GM12801 (cell line): Measurements from ENCODE around the gene SEPTIN12.

Experiments used
- TF ChIP-seq, protein P1 (sequence below): IDR thresholded peaks from one replicate; pipeline ENCODE4 v1.5.1; 2011; ENCODE audit warnings: control low read depth; ENCODE audit not compliant: insufficient read length; ENCODE audit errors: extremely low read depth

SEPTIN12 gene

DNA sequence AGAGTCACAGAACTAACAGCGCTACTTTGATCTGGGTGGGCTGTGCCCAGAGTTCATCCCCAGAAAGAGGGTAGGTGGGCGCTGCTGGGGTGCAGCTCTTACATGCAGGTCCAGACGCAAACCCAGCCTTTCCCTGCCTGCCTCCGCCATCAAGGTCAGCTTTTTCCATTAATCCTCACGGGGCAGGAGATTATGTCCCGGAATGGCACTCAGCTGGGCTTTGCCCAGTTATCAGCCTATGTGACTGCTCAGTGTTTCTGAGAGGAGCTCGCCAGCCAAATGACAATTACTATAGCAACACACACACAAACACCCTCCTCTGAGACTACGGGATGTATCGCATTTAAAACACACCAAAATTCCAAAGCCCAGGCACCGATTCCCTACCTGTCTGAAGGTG is 38.8 kb upstream of the SEPTIN12 start:
- TF ChIP-seq, protein P1, sequence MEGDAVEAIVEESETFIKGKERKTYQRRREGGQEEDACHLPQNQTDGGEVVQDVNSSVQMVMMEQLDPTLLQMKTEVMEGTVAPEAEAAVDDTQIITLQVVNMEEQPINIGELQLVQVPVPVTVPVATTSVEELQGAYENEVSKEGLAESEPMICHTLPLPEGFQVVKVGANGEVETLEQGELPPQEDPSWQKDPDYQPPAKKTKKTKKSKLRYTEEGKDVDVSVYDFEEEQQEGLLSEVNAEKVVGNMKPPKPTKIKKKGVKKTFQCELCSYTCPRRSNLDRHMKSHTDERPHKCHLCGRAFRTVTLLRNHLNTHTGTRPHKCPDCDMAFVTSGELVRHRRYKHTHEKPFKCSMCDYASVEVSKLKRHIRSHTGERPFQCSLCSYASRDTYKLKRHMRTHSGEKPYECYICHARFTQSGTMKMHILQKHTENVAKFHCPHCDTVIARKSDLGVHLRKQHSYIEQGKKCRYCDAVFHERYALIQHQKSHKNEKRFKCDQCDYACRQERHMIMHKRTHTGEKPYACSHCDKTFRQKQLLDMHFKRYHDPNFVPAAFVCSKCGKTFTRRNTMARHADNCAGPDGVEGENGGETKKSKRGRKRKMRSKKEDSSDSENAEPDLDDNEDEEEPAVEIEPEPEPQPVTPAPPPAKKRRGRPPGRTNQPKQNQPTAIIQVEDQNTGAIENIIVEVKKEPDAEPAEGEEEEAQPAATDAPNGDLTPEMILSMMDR = no peak

DNA sequence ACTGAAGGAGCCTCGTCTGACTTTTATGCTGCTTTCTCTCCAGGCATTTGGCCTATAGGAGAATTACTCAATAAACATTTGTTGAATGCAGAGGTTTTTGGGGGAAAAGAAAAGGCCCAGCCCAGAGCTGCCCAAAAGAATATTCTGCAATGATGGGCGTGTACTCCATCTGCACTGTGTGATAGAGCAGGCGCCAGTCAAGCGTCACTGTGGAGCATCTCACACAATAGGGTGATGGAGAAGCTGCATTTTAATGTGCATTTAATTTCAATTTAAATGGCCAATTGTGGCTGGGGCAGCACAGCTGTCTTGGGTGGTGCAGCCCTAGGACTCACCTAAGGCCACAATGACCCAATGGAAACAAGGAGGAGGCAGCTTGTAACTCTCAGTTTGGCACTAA is 38.4 kb upstream of the SEPTIN12 start:
- TF ChIP-seq, protein P1 = no peak

DNA sequence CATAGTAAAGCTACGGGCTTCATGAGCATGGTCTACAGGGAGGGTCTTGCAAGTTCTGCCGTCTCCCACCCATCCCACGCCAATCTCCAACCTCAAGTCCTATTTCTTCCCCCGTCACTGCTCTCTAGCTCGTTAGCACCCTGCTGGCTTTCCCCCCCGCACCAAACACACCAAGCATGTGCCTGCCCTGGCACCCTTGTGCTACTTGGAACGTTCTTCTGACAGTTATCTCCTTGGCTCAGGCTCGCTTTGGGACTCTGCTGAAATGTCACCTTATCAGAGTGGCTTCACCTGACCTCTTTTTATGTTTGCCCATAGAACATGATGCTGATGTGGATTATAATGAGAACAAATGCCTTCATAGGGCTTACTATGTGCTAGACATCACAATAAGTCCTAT is 37.1 kb upstream of the SEPTIN12 start:
- TF ChIP-seq, protein P1 = no peak

DNA sequence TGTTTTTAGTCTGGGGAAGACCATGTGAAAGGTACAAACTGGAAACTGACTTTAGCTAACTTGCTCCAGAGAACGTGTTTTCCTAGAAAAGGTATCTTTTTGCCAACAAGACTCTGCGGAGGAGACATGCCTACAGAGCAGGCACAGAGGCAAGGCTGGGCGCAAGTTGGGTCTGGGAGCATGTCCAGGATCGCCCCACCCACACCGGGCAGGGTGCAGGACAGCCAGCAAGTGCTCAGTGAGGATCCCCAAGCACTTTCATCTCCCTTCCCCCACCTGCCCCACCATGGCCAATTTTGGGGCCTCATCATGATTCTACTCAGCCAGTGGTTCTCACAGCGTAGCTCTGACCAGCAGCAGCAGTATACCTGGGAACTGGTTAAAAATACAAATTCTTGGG is 32.5 kb upstream of the SEPTIN12 start:
- TF ChIP-seq, protein P1 = no peak

DNA sequence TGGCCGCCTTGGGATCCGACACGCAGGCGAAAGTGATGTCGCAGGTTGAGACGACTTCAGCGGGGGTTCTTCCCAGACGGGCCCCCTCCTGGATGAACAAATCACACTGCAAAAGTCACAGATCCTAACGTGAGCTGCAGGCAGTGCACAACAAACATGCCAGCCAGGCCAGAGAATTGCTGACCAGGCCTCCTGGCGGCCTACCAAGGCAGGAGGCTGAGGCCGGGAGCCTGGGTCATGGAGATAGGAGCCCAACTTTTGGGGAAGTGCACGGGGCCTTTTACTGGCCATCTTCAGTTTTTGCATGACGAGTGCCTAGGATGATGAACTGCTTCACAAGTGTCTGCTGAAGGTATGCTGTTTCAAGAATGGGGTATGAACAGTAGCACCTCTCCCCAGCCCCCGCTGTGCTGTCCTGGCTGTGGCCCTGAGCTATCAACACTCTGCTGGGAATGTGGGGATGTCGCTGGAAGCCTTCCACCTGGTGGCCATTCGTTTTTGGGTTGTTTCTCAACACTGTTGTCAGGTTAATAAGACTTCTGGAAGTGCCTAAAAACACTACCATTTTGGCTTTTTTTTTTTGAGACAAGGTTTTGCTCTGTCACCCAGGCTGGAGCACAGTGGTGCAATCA is 26.5 kb upstream of the SEPTIN12 start:
- TF ChIP-seq, protein P1 = no peak

DNA sequence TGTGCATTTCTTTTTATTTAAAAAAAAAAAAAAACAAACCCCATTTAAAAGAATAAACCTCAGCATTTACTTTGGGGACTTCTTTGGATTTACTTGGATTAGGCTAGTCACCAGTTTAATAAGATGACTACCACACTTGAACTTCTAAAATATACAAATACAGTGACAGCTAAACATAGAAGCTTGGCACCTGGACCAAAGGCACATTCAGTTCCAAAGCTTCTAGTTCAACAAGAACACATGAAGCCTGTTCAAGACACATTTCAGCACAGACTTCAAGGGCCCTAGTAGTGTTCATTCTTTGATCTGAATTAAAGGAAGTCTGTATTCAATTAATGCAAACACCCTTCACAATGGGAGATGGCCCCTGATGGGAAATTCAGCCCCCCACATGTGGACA is 25.9 kb upstream of the SEPTIN12 start:
- TF ChIP-seq, protein P1 = no peak

DNA sequence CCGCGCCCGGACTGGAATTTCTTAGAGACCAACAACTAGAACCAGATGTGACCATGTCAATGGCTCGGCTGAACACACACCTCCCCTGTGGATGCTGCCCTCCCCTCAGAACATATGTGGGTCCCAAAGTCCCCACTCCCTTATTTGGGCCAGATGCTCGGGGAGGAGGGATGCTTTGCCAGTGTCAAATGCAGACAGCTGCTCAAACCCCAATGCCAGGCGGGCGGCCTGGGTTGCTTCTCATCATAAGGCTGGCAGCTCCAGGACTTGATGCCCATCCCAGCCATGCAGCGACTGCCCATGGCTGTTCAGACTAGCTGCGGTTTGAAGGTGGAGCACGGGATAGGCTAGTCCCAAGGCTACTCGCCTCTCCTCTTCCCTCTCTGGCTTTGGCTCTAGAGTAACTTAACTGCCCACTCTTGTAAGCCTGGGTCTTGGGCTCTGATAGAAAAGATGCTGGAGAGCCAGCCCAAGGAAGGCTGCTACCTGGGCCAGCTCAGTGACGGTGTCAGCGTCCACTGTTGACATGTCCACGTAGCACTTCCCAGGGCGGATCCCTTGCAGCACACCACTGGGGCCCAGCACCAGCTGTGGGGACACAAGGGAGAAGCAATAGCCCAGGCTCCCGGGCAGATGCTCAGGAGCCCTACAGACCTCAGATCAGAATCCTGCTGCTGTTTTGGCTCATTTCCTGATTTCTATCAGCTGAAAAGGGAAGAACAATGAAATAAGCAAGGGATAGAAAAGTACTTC is 25.3 kb upstream of the SEPTIN12 start:
- TF ChIP-seq, protein P1 = no peak
